ENCODE data around the gene RIN1. TPM values are rescaled to one million over a fixed set of nuclear protein-coding genes. Genes with fewer than 3 reads are reported as not detected.
"Not testable (repeated sequence)": the region's sequence is repeated elsewhere in the genome, so short reads cannot be mapped to it uniquely, and the experiment has no call there.

The RIN1 gene
- total RNA-seq, 2 donors from 2014 or later, result 0.99 to 11.4 TPM

- Histone ChIP-seq H3K4me1 (peaks cover 3% of the 10 kb centered on the region), H3K27me3 (no peaks in the 10 kb centered on the region), H3K4me3 (no peak overlapping the region), H3K27ac (no peak overlapping the region), H3K9me3 (no peaks in the 10 kb centered on the region), H3K36me3 (replicated peaks in 1 of 2; ENCODE audit: insufficient read depth in 1 of 2, low read depth in 2 of 2) (no peaks in the 10 kb centered on the region)
- ATAC-seq, result peak; percentile 49
- TF ChIP-seq CTCF (IDR thresholded peaks at IDR 0.05) (no peak), POLR2A (IDR thresholded peaks at IDR 0.05) (no peak)
- 86 to 87% methylated on average over 6 to 11 of the region's 11 CpGs for WGBS, 2 donors
- no peak for DNase-seq
- intact Hi-C loops (cut with DNase I), result no loop called here
These were observed 13.4 kb downstream of the RIN1 start for GRCh38 chr11:66322732-66323427.

GRCh38 chr11:66321606-66322005 lies 14.6 kb downstream of the RIN1 start:
- 81 to 84% methylated on average over 3 to 4 of the region's 4 CpGs for WGBS, 2 donors
- no peak for TF ChIP-seq CTCF (IDR thresholded peaks at IDR 0.05)
- no peak for TF ChIP-seq POLR2A (IDR thresholded peaks at IDR 0.05)
- H3K4me1 ChIP-seq, result peaks cover 5% of the 10 kb centered on the region
- H3K27ac ChIP-seq, result no peak overlapping the region
- H3K27me3 ChIP-seq, result no peaks in the 10 kb centered on the region
- H3K9me3 ChIP-seq, result no peaks in the 10 kb centered on the region
- H3K36me3 ChIP-seq (replicated peaks in 1 of 2; ENCODE audit: insufficient read depth in 1 of 2, low read depth in 2 of 2), result no peaks in the 10 kb centered on the region
- H3K4me3 ChIP-seq, result no peak overlapping the region
- DNase-seq (no peak), ATAC-seq (no peak)
- intact Hi-C loops (cut with DNase I), result no loop called here

- intact Hi-C loops (cut with DNase I), result not testable (repeated sequence)
These were observed 15.5 kb downstream of the RIN1 start for GRCh38 chr11:66320748-66321147.

GRCh38 chr11:66320289-66320688 lies 15.9 kb downstream of the RIN1 start:
- 71 to 79% methylated on average over 2 of the region's 2 CpGs for WGBS, 2 donors
- H3K27ac ChIP-seq; H3K4me3 ChIP-seq; DNase-seq; intact Hi-C loops (cut with DNase I); H3K27me3 ChIP-seq; ATAC-seq; H3K9me3 ChIP-seq; H3K4me1 ChIP-seq; H3K36me3 ChIP-seq (replicated peaks in 1 of 2; ENCODE audit: insufficient read depth in 1 of 2, low read depth in 2 of 2): not testable (repeated sequence)

More at GRCh38 chr11:66320748-66321147, 15.5 kb downstream of the RIN1 start:
- H3K9me3 ChIP-seq; H3K36me3 ChIP-seq (replicated peaks in 1 of 2; ENCODE audit: insufficient read depth in 1 of 2, low read depth in 2 of 2); H3K4me1 ChIP-seq; DNase-seq; ATAC-seq; H3K4me3 ChIP-seq; H3K27me3 ChIP-seq; H3K27ac ChIP-seq: not testable (repeated sequence)
- WGBS, 2 donors, result 89 to 94% methylated on average over 6 of the region's 6 CpGs

- no peaks in the 10 kb centered on the region for H3K27me3 ChIP-seq
- no peaks in the 10 kb centered on the region for H3K9me3 ChIP-seq
- intact Hi-C loops (cut with DNase I), result no loop called here
- H3K4me3 ChIP-seq, result no peak overlapping the region
- no peaks in the 10 kb centered on the region for H3K36me3 ChIP-seq (replicated peaks in 1 of 2; ENCODE audit: insufficient read depth in 1 of 2, low read depth in 2 of 2)
- ATAC-seq, result no peak
- 63 to 69% methylated on average over 3 of the region's 3 CpGs for WGBS, 2 donors
- TF ChIP-seq CTCF (IDR thresholded peaks at IDR 0.05), result no peak
- TF ChIP-seq POLR2A (IDR thresholded peaks at IDR 0.05), result no peak
- no peak for DNase-seq
- H3K27ac ChIP-seq, result peak overlapping the region in 2 of 4 donors; percentile 65 to 67
- H3K4me1 ChIP-seq, result peaks cover 5% of the 10 kb centered on the region
These were observed 17.6 kb downstream of the RIN1 start for GRCh38 chr11:66318600-66318970.
